Bronchial epithelial cell (primary cell): Measurements from ENCODE around the gene RAB10. TPM values are rescaled to one million over a fixed set of nuclear protein-coding genes. Genes with fewer than 3 reads are reported as not detected.
"Not testable (repeated sequence)": the region's sequence is repeated elsewhere in the genome, so short reads cannot be mapped to it uniquely, and the experiment has no call there.

ENCODE experiments used
- DNase-seq: peaks from one replicate; pipeline ENCODE4 v3.0.0-alpha.2; 2010; ENCODE audit warnings: low read depth
- FAIRE-seq: peaks from 2 replicates; lab custom pipeline; 2011; peaks lifted over from hg19 to GRCh38; lab: Jason Lieb, UNC
- H3K27me3 ChIP-seq: 2 replicates; pipeline ENCODE4 v1.5.1; 2011; ENCODE audit warnings: low read length; ENCODE audit not compliant: control insufficient read depth, insufficient read depth
- H3K36me3 ChIP-seq: 2 replicates; pipeline ENCODE4 v1.5.1; 2011; ENCODE audit warnings: low read length; ENCODE audit not compliant: control insufficient read depth, insufficient read depth
- H3K4me3 ChIP-seq: 2 replicates; pipeline ENCODE4 v1.5.1; 2011; ENCODE audit warnings: mild to moderate bottlenecking, low read depth, low read length, control low read depth
- CTCF ChIP-seq: IDR thresholded peaks from 2 replicates; pipeline ENCODE4 v1.5.1; 2011; ENCODE audit warnings: mild to moderate bottlenecking, moderate library complexity, low read length, control low read depth, inconsistent platforms; ENCODE audit not compliant: insufficient read depth, severe bottlenecking
- total RNA-seq: library from RNA; depleted of rRNA; stranded (reverse); fragments of >200 nt; gene quantifications from 2 replicates; pipeline ENCODE4 v1.2.1, GENCODE V29; 2014

RAB10 gene
- total RNA-seq, 1 donor from 2014 or later: 308 TPM

DNA sequence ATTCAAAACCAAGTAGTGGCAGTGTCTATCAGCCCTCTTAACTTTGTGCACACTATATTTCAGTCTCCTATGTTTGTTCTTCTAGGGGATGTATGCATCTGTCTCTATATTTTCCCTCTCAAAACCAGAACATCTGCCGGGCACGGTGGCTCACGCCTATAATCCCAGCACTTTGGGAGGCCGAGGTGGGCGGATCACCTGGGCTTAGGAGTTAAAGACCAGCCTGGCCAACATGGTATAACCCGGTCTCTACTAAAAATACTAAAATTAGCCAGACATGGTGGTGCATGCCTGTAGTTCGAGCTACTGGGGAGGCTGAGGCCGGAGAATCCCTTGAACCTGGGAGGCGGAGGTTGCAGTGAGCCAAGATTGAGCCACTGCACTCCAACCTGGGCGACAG lies 129.1 kb downstream of the RAB10 start:
- no peak for TF ChIP-seq CTCF
- Histone ChIP-seq H3K4me3 (no peak overlapping the region), H3K36me3 (no peaks in the 10 kb centered on the region), H3K27me3 (no peaks in the 10 kb centered on the region)
- FAIRE-seq: no peak
- DNase-seq: no peak

- Histone ChIP-seq H3K27me3 (no peaks in the 10 kb centered on the region), H3K4me3 (no peak overlapping the region), H3K36me3 (no peaks in the 10 kb centered on the region)
- FAIRE-seq: no peak
- TF ChIP-seq CTCF: no peak
- DNase-seq: no peak
These were observed 130.3 kb downstream of the RAB10 start for GRCh38 chr2:26164231-26164630.

GRCh38 chr2:26164641-26165211 lies 130.8 kb downstream of the RAB10 start:
- H3K36me3 ChIP-seq: no peaks in the 10 kb centered on the region
- no peak for DNase-seq
- no peaks in the 10 kb centered on the region for H3K27me3 ChIP-seq
- no peak for FAIRE-seq
- TF ChIP-seq CTCF: no peak
- H3K4me3 ChIP-seq: no peak overlapping the region

DNA sequence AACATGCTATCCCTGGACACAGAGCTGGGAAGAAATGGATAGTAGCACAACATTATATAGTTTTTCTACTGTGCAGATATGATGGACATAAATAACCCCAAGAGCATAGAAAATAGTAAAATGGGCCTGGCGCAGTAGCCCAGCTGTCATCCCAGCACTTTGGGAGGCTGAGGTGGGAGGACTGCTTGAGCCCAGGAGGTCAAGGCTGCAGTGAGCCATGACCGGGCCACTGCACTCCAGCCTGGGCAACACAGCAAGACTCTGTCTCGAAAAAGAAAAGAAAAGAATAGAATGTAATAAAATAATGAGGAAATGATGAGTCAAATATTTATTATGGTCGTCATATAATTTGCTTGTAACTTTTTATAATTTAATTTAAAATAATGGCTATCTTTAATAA lies 131.5 kb downstream of the RAB10 start:
- FAIRE-seq: no peak
- H3K4me3 ChIP-seq: no peak overlapping the region
- TF ChIP-seq CTCF: no peak
- H3K27me3 ChIP-seq: no peaks in the 10 kb centered on the region
- DNase-seq: no peak
- H3K36me3 ChIP-seq: no peaks in the 10 kb centered on the region

GRCh38 chr2:26166541-26166940 lies 132.7 kb downstream of the RAB10 start:
- DNase-seq: peak; percentile 13
- not testable (repeated sequence) for H3K27me3 ChIP-seq, H3K4me3 ChIP-seq, H3K36me3 ChIP-seq, FAIRE-seq

DNA sequence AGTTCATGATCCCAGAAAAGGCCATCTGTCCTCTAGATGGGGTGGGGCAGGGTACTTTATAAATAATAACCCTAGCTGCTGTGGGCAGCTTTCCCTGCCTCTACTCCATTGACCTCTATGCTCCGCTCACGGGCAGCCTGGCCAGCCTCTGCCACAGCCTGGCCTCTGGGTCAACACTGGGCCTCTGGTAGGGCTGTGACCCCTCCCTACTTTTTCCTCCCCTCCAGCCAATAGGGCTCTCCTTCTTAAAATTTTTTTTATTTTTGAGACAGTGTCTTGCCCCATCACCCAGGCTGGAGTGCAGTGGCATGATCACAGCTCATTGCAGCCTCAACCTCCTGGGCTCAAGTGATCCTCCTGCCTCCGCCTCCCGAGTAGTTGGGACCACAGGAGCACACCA lies 134.9 kb downstream of the RAB10 start:
- Histone ChIP-seq H3K36me3 (no peaks in the 10 kb centered on the region), H3K4me3 (no peak overlapping the region), H3K27me3 (peaks cover 6% of the 10 kb centered on the region)
- DNase-seq (no peak), FAIRE-seq (no peak)
- no peak for TF ChIP-seq CTCF
